Smooth muscle cell (in vitro differentiated cells): ENCODE measurements around the gene RAPGEF3. TPM values are rescaled to one million over a fixed set of nuclear protein-coding genes. Genes with fewer than 3 reads are reported as not detected.

Experiments used
- DNase-seq: peaks from one replicate; lab custom pipeline; 2025; ENCODE audit not compliant: unreplicated experiment; lab: John Stamatoyannopoulos, UW
- H2AFZ ChIP-seq: fragments of 200-600 bp; sonication (generic); 2 replicates; pipeline ENCODE4 v1.6.0; 2016; ENCODE audit warnings: antibody characterized with exemption, low read depth, mild to moderate bottlenecking
- H3F3A ChIP-seq: fragments of 200-600 bp; sonication (generic); 2 replicates; pipeline ENCODE4 v1.6.0; 2017; ENCODE audit warnings: antibody characterized with exemption, low read depth
- H3K27ac ChIP-seq: fragments of 200-600 bp; sonication (generic); 2 replicates; pipeline ENCODE4 v1.5.1; 2016; ENCODE audit warnings: low read depth, mild to moderate bottlenecking
- H3K27me3 ChIP-seq: fragments of 200-600 bp; sonication (generic); 2 replicates; pipeline ENCODE4 v1.6.1; 2016; ENCODE audit warnings: low read depth, mild to moderate bottlenecking
- H3K36me3 ChIP-seq: fragments of 200-600 bp; sonication (generic); 2 replicates; pipeline ENCODE4 v1.5.1; 2016; ENCODE audit warnings: low read depth
- H3K4me1 ChIP-seq: fragments of 200-600 bp; sonication (generic); 2 replicates; pipeline ENCODE4 v1.5.1; 2016; ENCODE audit warnings: low read depth
- H3K4me2 ChIP-seq: fragments of 200-600 bp; sonication (generic); 2 replicates; pipeline ENCODE4 v1.6.0; 2016; ENCODE audit warnings: mild to moderate bottlenecking
- H3K4me3 ChIP-seq: fragments of 200-600 bp; sonication (generic); 2 replicates; pipeline ENCODE4 v1.5.1; 2016; ENCODE audit warnings: mild to moderate bottlenecking
- H3K79me2 ChIP-seq: fragments of 200-600 bp; sonication (generic); 2 replicates; pipeline ENCODE4 v1.6.0; 2016; ENCODE audit warnings: low read depth, mild to moderate bottlenecking
- H3K9ac ChIP-seq: fragments of 200-600 bp; sonication (generic); 2 replicates; pipeline ENCODE4 v1.6.0; 2016; ENCODE audit warnings: low read depth
- H3K9me3 ChIP-seq: fragments of 200-600 bp; sonication (generic); replicated peaks from 2 replicates; pipeline ENCODE4 v1.5.1; 2016; ENCODE audit warnings: low read depth
- H4K20me1 ChIP-seq: fragments of 200-600 bp; sonication (generic); 2 replicates; pipeline ENCODE4 v1.6.0; 2016; ENCODE audit warnings: low read depth
- CTCF ChIP-seq: fragments of 200-600 bp; sonication (generic); IDR thresholded peaks from 2 replicates; pipeline ENCODE4 v1.5.1; 2017; ENCODE audit warnings: borderline replicate concordance, mild to moderate bottlenecking, antibody characterized with exemption; ENCODE audit not compliant: insufficient read depth, poor library complexity, severe bottlenecking
- WGBS: methylation state at CpG from one replicate; pipeline ENCODE4 v1.1.7; 2016; ENCODE audit warnings: low lambda C conversion rate; 5-methylcytosine and 5-hydroxymethylcytosine counted together
- polyA plus RNA-seq: library from polyadenylated mRNA; unstranded; fragments of >200 nt; fragmentation: Nextera tagmentation; extraction: Ambion mirVana; gene quantifications from 2 replicates; pipeline ENCODE4 v1.2.1, GENCODE V29; 2016
- total RNA-seq: library from RNA; depleted of rRNA; stranded (reverse); fragments of >200 nt; gene quantifications from 2 replicates; pipeline ENCODE4 v1.2.3, GENCODE V29; 2014

The RAPGEF3 gene
- total and polyA plus RNA-seq, 2 experiments from 2014 or later: 1.9 to 5.6 TPM

- WGBS: 57% methylated on average over 11 of the region's 11 CpGs
Measured at GRCh38 chr12:47753021-47754001, 5.4 kb downstream of the RAPGEF3 start.

GRCh38 chr12:47752552-47752951 is 6.1 kb downstream of the RAPGEF3 start:
- Histone ChIP-seq H3K36me3 (no peaks in the 10 kb centered on the region), H3K27me3 (no peaks in the 10 kb centered on the region), H3K4me1 (peaks cover 15% of the 10 kb centered on the region), H3F3A (no peaks in the 10 kb centered on the region), H3K4me3 (no peak overlapping the region), H3K9me3 (no peaks in the 10 kb centered on the region), H3K9ac (no peak overlapping the region), H3K4me2 (no peak overlapping the region), H2AFZ (no peak overlapping the region), H3K79me2 (no peaks in the 10 kb centered on the region), H3K27ac (peak overlapping the region; percentile 53), H4K20me1 (no peaks in the 10 kb centered on the region)
- no peak for DNase-seq
- WGBS: 87% methylated on average over 7 of the region's 7 CpGs
- no peak for TF ChIP-seq CTCF

More at GRCh38 chr12:47753021-47754001, 5.4 kb downstream of the RAPGEF3 start:
- no peaks in the 10 kb centered on the region for H3F3A ChIP-seq
- H3K27ac ChIP-seq: peak overlapping the region; percentile 53
- no peak overlapping the region for H3K9ac ChIP-seq
- no peak for TF ChIP-seq CTCF
- H3K27me3 ChIP-seq: no peaks in the 10 kb centered on the region
- H3K9me3 ChIP-seq: no peaks in the 10 kb centered on the region
- no peak overlapping the region for H3K4me3 ChIP-seq
- DNase-seq: no peak
- H2AFZ ChIP-seq: no peak overlapping the region
- no peaks in the 10 kb centered on the region for H3K36me3 ChIP-seq
- H3K79me2 ChIP-seq: no peaks in the 10 kb centered on the region
- peaks cover 23% of the 10 kb centered on the region for H3K4me1 ChIP-seq
- no peaks in the 10 kb centered on the region for H4K20me1 ChIP-seq
- H3K4me2 ChIP-seq: peak overlapping the region; percentile 18

DNA sequence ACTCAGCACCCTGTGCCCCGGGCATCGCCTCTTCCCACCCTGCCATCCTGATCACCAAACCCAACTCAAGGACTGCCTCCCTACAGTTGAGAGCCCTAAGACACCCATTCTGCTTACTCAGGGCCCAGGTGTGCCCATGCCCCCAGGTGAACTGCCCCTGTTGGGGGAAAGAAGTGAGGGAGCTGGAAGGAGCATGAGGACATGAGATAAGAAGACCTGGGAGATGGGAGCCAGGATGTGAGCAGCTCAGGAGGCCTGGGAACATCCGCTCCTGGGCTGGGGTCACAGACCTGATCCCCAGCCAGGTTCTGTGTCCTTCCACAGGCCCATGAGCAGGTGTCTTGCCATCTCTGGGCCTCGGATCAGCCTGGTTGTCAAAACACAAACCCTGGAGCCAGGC is 6.6 kb downstream of the RAPGEF3 start:
- no peak for DNase-seq
- Histone ChIP-seq H3K9me3 (no peaks in the 10 kb centered on the region), H3K9ac (no peak overlapping the region)

More for the DNA sequence above, 6.6 kb downstream of the RAPGEF3 start:
- WGBS: 98% methylated on average over 4 of the region's 4 CpGs
- Histone ChIP-seq H3K79me2 (no peaks in the 10 kb centered on the region), H3K4me2 (no peak overlapping the region), H3K27ac (no peak overlapping the region), H3K4me1 (peaks cover 11% of the 10 kb centered on the region), H3K27me3 (no peaks in the 10 kb centered on the region), H3K4me3 (no peak overlapping the region), H3K36me3 (no peaks in the 10 kb centered on the region), H3F3A (no peaks in the 10 kb centered on the region), H2AFZ (no peak overlapping the region), H4K20me1 (no peaks in the 10 kb centered on the region)
- TF ChIP-seq CTCF: no peak
